ENCODE data around the gene C18orf63. TPM values are rescaled to one million over a fixed set of nuclear protein-coding genes. Genes with fewer than 3 reads are reported as not detected.

The C18orf63 gene
- total RNA-seq, 1 experiment from 2014 or later, result not detected

- CTCF ChIA-PET, result no interaction called here
- no peak overlapping the region for H3K27ac ChIP-seq (ENCODE audit: low read depth, low read length)
- H3K4me2 ChIP-seq (ENCODE audit: low read length), result no peak overlapping the region
- no peaks in the 10 kb centered on the region for H3K79me2 ChIP-seq (ENCODE audit: insufficient read depth, low read length)
- H3K4me3 ChIP-seq (replicated peaks in 1 of 2; ENCODE audit: low read depth in 1 of 2, low read length in 2 of 2), result no peak overlapping the region
- no peaks in the 10 kb centered on the region for H3K4me1 ChIP-seq (ENCODE audit: control insufficient read depth in 1 of 2, insufficient read depth in 2 of 2, low read length in 2 of 2)
- TF ChIP-seq CEBPB (IDR thresholded peaks at IDR 0.05; ENCODE audit: low read depth), result no peak
- TF ChIP-seq ELF1 (IDR thresholded peaks at IDR 0.05; ENCODE audit: borderline replicate concordance, low read depth), result no peak
- no peak for TF ChIP-seq RAD21 (IDR thresholded peaks at IDR 0.05; ENCODE audit: low read depth)
- no peak for TF ChIP-seq SP1 (IDR thresholded peaks at IDR 0.05; ENCODE audit: low read depth)
- no peak for TF ChIP-seq REST (IDR thresholded peaks at IDR 0.05; ENCODE audit: low read depth)
- TF ChIP-seq MAX (IDR thresholded peaks at IDR 0.05), result no peak
- TF ChIP-seq EGR1 (IDR thresholded peaks at IDR 0.05; ENCODE audit: low read depth), result no peak
- no peak for TF ChIP-seq FOSL1 (IDR thresholded peaks at IDR 0.05; ENCODE audit: low read depth)
- no peak for TF ChIP-seq TCF7L2 (IDR thresholded peaks at IDR 0.05; ENCODE audit: borderline replicate concordance, extremely low read depth, insufficient read depth, insufficient read length)
- TF ChIP-seq, protein P1, sequence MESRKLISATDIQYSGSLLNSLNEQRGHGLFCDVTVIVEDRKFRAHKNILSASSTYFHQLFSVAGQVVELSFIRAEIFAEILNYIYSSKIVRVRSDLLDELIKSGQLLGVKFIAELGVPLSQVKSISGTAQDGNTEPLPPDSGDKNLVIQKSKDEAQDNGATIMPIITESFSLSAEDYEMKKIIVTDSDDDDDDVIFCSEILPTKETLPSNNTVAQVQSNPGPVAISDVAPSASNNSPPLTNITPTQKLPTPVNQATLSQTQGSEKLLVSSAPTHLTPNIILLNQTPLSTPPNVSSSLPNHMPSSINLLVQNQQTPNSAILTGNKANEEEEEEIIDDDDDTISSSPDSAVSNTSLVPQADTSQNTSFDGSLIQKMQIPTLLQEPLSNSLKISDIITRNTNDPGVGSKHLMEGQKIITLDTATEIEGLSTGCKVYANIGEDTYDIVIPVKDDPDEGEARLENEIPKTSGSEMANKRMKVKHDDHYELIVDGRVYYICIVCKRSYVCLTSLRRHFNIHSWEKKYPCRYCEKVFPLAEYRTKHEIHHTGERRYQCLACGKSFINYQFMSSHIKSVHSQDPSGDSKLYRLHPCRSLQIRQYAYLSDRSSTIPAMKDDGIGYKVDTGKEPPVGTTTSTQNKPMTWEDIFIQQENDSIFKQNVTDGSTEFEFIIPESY (IDR thresholded peaks at IDR 0.05; ENCODE audit: extremely low read depth, insufficient replicate concordance, low read length), result no peak
- no peak for TF ChIP-seq ATF3 (IDR thresholded peaks at IDR 0.05)
- TF ChIP-seq CBX3 (IDR thresholded peaks at IDR 0.05; ENCODE audit: low read depth), result no peak
- TF ChIP-seq CTCF (IDR thresholded peaks at IDR 0.05 in 2 of 3, conservative IDR thresholded peaks at IDR 0.05 in 1 of 3; ENCODE audit: borderline replicate concordance in 1 of 3, insufficient read depth in 1 of 3, low read depth in 2 of 3, low read length in 2 of 3), result no peak
- TF ChIP-seq ZFX (IDR thresholded peaks at IDR 0.05), result no peak
- no peak for TF ChIP-seq SRF (IDR thresholded peaks at IDR 0.05; ENCODE audit: low read depth)
- TF ChIP-seq POLR2A (IDR thresholded peaks at IDR 0.05; ENCODE audit: borderline replicate concordance, extremely low read depth, insufficient read depth, insufficient read length), result no peak
- no peak overlapping the region for H3K9ac ChIP-seq (ENCODE audit: low read length)
- H3K36me3 ChIP-seq (ENCODE audit: control insufficient read depth in 1 of 2, insufficient read depth in 2 of 2, low read length in 2 of 2), result no peaks in the 10 kb centered on the region
- no peak overlapping the region for H2AFZ ChIP-seq (ENCODE audit: low read depth, low read length, poor library complexity, severe bottlenecking)
- DNase-seq (ENCODE audit: low read depth, low spot score) (no peak), ATAC-seq (no peak)
- no peaks in the 10 kb centered on the region for H4K20me1 ChIP-seq (ENCODE audit: insufficient read depth)
- H3K9me3 ChIP-seq (ENCODE audit: control insufficient read depth in 1 of 2, insufficient read depth in 1 of 2, low read depth in 1 of 2, low read length in 2 of 2), result no peaks in the 10 kb centered on the region
- H3K9me2 ChIP-seq (ENCODE audit: insufficient read depth), result no peaks in the 10 kb centered on the region
- RAD21 ChIA-PET (ENCODE audit: low non-redundant PET in 1 of 2, low total read pairs in 2 of 2, uncharacterized antibody in 2 of 2, unreplicated experiment in 2 of 2), result no interaction called here
- intact Hi-C loops (cut with micrococcal nuclease), result no loop called here
- BruUV-seq (replicated peaks), result no TSS peak
- POLR2A ChIA-PET, result no interaction called here
- no peaks in the 10 kb centered on the region for H3K27me3 ChIP-seq (ENCODE audit: insufficient read depth, low read length)
Observed at GRCh38 chr18:74275736-74276135, 39.9 kb upstream of the C18orf63 start.

Measured in HCT116 (cell line).